IMR-90 (cell line): Measurements from ENCODE around the gene AGBL3. TPM values are rescaled to one million over a fixed set of nuclear protein-coding genes. Genes with fewer than 3 reads are reported as not detected.

Experiments used
- ATAC-seq: fragments of 200-7000 bp; cut with Tn5 transposase; 2 replicates; pipeline ENCODE4 v1.9.1; 2020; ENCODE audit warnings: low read depth, mild to moderate bottlenecking, moderate library complexity
- BruUV-seq: library from RNA; stranded (reverse); fragments of 400-500 nt; replicated peaks from 2 replicates; lab custom pipeline; 2021; lab: Mats Ljungman, UMichigan
- CTCF ChIA-PET: fragments of 300-600 bp; formaldehyde crosslinking; extraction: SDS; loops from one replicate; lab custom pipeline; 2021; ENCODE audit warnings: antibody characterized with exemption; lab: Yijun Ruan, JAX
- POLR2A ChIA-PET: fragments of 300-600 bp; sonication (Branson Sonifier 250); formaldehyde crosslinking; loops from one replicate; lab custom pipeline; 2022; ENCODE audit warnings: antibody characterized with exemption; ENCODE audit not compliant: unreplicated experiment; lab: Charles Lee
- DNase-seq: peaks from one replicate; pipeline ENCODE4 v3.0.0; 2013
- H2AFZ ChIP-seq: replicated peaks from 2 replicates; pipeline ENCODE3; 2013; ENCODE audit warnings: low read length, mild to moderate bottlenecking; ENCODE audit not compliant: poor library complexity
- H2AK5ac ChIP-seq: 2 replicates; pipeline ENCODE4 v1.6.1; 2013; ENCODE audit warnings: low read depth, low read length, inconsistent platforms
- H2AK9ac ChIP-seq: replicated peaks from 2 replicates; pipeline ENCODE3; 2013; ENCODE audit warnings: mild to moderate bottlenecking, low read depth, low read length, moderate library complexity; ENCODE audit not compliant: poor library complexity
- H2BK120ac ChIP-seq: 2 replicates; pipeline ENCODE4 v1.6.1; 2013; ENCODE audit warnings: low read depth, low read length, inconsistent platforms
- H2BK15ac ChIP-seq: 3 replicates; pipeline ENCODE4 v1.6.1; 2013; ENCODE audit warnings: low read depth, low read length, inconsistent platforms
- H2BK20ac ChIP-seq: 2 replicates; pipeline ENCODE4 v1.6.1; 2013; ENCODE audit warnings: low read depth, mild to moderate bottlenecking, inconsistent platforms, low read length, moderate library complexity
- H2BK5ac ChIP-seq: 2 replicates; pipeline ENCODE4 v1.6.1; 2013; ENCODE audit warnings: mild to moderate bottlenecking, low read depth, low read length, inconsistent platforms; ENCODE audit not compliant: poor library complexity, severe bottlenecking
- H3K14ac ChIP-seq: replicated peaks from 2 replicates; pipeline ENCODE4 v1.6.1; 2013; ENCODE audit warnings: low read depth, low read length, inconsistent platforms
- H3K18ac ChIP-seq: 2 replicates; pipeline ENCODE4 v1.6.1; 2013; ENCODE audit warnings: low read depth, low read length, control low read depth
- H3K23ac ChIP-seq: 2 replicates; pipeline ENCODE4 v1.6.1; 2013; ENCODE audit warnings: low read depth, low read length, inconsistent platforms
- H3K27ac ChIP-seq: 2 replicates; pipeline ENCODE4 v1.5.1; 2013; ENCODE audit warnings: mild to moderate bottlenecking, control low read depth, low read length; ENCODE audit not compliant: insufficient read depth
- H3K27me3 ChIP-seq: 2 replicates; pipeline ENCODE4 v1.6.1; 2013; ENCODE audit warnings: low read length; ENCODE audit not compliant: control insufficient read depth, insufficient read depth
- H3K36me3 ChIP-seq: 2 replicates; pipeline ENCODE4 v1.6.1; 2013; ENCODE audit warnings: low read length, mixed read lengths; ENCODE audit not compliant: control insufficient read depth, insufficient read depth
- H3K4ac ChIP-seq: 2 replicates; pipeline ENCODE4 v1.6.1; 2013; ENCODE audit warnings: low read depth, low read length, inconsistent platforms
- H3K4me1 ChIP-seq: 2 replicates; pipeline ENCODE4 v1.6.1; 2013; ENCODE audit warnings: low read length, mixed read lengths; ENCODE audit not compliant: control insufficient read depth, insufficient read depth
- H3K4me2 ChIP-seq: 2 replicates; pipeline ENCODE4 v1.6.1; 2013; ENCODE audit warnings: low read depth, mild to moderate bottlenecking, control low read depth, low read length, moderate library complexity
- H3K4me3 ChIP-seq: 2 replicates; pipeline ENCODE4 v1.5.1; 2013; ENCODE audit warnings: low read depth, mild to moderate bottlenecking, control low read depth, low read length, moderate library complexity; ENCODE audit not compliant: insufficient read depth
- H3K56ac ChIP-seq: 2 replicates; pipeline ENCODE4 v1.6.1; 2013; ENCODE audit warnings: low read length, inconsistent platforms; ENCODE audit not compliant: insufficient read depth; ENCODE audit errors: extremely low read depth
- H3K79me1 ChIP-seq, 2 experiments: 2 replicates each; pipeline ENCODE4 v1.6.1; 2013; ENCODE audit warnings: low read length in 2 of 2, inconsistent platforms in 1 of 2, low read depth in 1 of 2
- H3K9ac ChIP-seq: 2 replicates; pipeline ENCODE4 v1.6.1; 2013; ENCODE audit warnings: low read depth, low read length, control low read depth
- H3K9me1 ChIP-seq: 2 replicates; pipeline ENCODE4 v1.6.1; 2013; ENCODE audit warnings: low read length, inconsistent platforms; ENCODE audit not compliant: insufficient read depth
- H3K9me3 ChIP-seq: 2 replicates; pipeline ENCODE4 v1.6.1; 2013; ENCODE audit warnings: low read length; ENCODE audit not compliant: control insufficient read depth, insufficient read depth
- H4K20me1 ChIP-seq: 2 replicates; pipeline ENCODE4 v1.6.1; 2013; ENCODE audit warnings: low read length, inconsistent platforms; ENCODE audit not compliant: insufficient read depth
- H4K5ac ChIP-seq: 2 replicates; pipeline ENCODE4 v1.6.1; 2013; ENCODE audit warnings: mild to moderate bottlenecking, low read depth, low read length, control low read depth
- H4K8ac ChIP-seq, 2 experiments: 2 replicates each; pipeline ENCODE4 v1.6.1; 2013; ENCODE audit warnings: low read depth in 2 of 2, low read length in 2 of 2, control low read depth in 1 of 2, inconsistent platforms in 1 of 2
- H4K91ac ChIP-seq: 2 replicates; pipeline ENCODE4 v1.6.1; 2013; ENCODE audit warnings: low read depth, low read length, inconsistent platforms; ENCODE audit not compliant: insufficient read depth
- BHLHE40 ChIP-seq: fragments of 150-350 bp; IDR thresholded peaks from 2 replicates; pipeline ENCODE4 v1.6.1; 2016; ENCODE audit warnings: mild to moderate bottlenecking, low read depth, low read length
- CEBPB ChIP-seq: IDR thresholded peaks from 2 replicates; pipeline ENCODE4 v1.6.1; 2012; ENCODE audit warnings: low read depth, low read length, improper control_type of control experiment
- CHD1 ChIP-seq: IDR thresholded peaks from 2 replicates; pipeline ENCODE4 v1.6.1; 2012; ENCODE audit warnings: low read depth, low read length, improper control_type of control experiment
- CTCF ChIP-seq: conservative IDR thresholded peaks from 2 replicates; pipeline ENCODE4 v1.5.1; 2012; ENCODE audit warnings: mild to moderate bottlenecking, low read depth, low read length, improper control_type of control experiment
- ELK1 ChIP-seq: fragments of 150-350 bp; IDR thresholded peaks from 2 replicates; pipeline ENCODE4 v1.6.1; 2016; ENCODE audit warnings: low read depth, mild to moderate bottlenecking, low read length, moderate library complexity, borderline replicate concordance
- FOS ChIP-seq: fragments of 150-350 bp; IDR thresholded peaks from 2 replicates; pipeline ENCODE4 v1.6.1; 2016; ENCODE audit warnings: low read depth, low read length
- MAFK ChIP-seq: IDR thresholded peaks from 2 replicates; pipeline ENCODE4 v1.6.1; 2012; ENCODE audit warnings: low read depth, low read length, improper control_type of control experiment
- MAZ ChIP-seq: IDR thresholded peaks from 2 replicates; pipeline ENCODE4 v1.6.1; 2012; ENCODE audit warnings: low read depth, mild to moderate bottlenecking, low read length, improper control_type of control experiment, moderate library complexity, borderline replicate concordance
- MXI1 ChIP-seq: IDR thresholded peaks from 2 replicates; pipeline ENCODE4 v1.6.1; 2012; ENCODE audit warnings: low read depth, mild to moderate bottlenecking, low read length, moderate library complexity, borderline replicate concordance
- NFE2L2 ChIP-seq: fragments of 150-350 bp; IDR thresholded peaks from 2 replicates; pipeline ENCODE4 v1.6.1; 2016; ENCODE audit warnings: low read depth, mild to moderate bottlenecking, low read length
- POLR2A ChIP-seq: IDR thresholded peaks from 2 replicates; pipeline ENCODE4 v1.6.1; 2012; ENCODE audit warnings: mild to moderate bottlenecking, low read depth, low read length
- RAD21 ChIP-seq: IDR thresholded peaks from 2 replicates; pipeline ENCODE4 v1.6.1; 2012; ENCODE audit warnings: low read length, improper control_type of control experiment
- RCOR1 ChIP-seq: IDR thresholded peaks from 2 replicates; pipeline ENCODE4 v1.6.1; 2012; ENCODE audit warnings: mild to moderate bottlenecking, low read length, improper control_type of control experiment; ENCODE audit not compliant: insufficient replicate concordance
- RFX5 ChIP-seq: IDR thresholded peaks from 2 replicates; pipeline ENCODE4 v1.8.0; 2012; ENCODE audit warnings: low read depth, mild to moderate bottlenecking, low read length, moderate library complexity
- SMC3 ChIP-seq: fragments of 150-350 bp; IDR thresholded peaks from 2 replicates; pipeline ENCODE4 v1.6.1; 2016; ENCODE audit warnings: low read depth, mild to moderate bottlenecking, antibody characterized with exemption, low read length, moderate library complexity
- USF2 ChIP-seq: fragments of 150-350 bp; IDR thresholded peaks from 2 replicates; pipeline ENCODE4 v1.6.1; 2017; ENCODE audit warnings: mild to moderate bottlenecking, antibody characterized with exemption, low read length, low read depth
- WGBS, 2 experiments: methylation state at CpG; one replicate each; pipeline versions ENCODE4 v1.1.5 to v1.1.7; 2013; ENCODE audit warnings: missing lambda C conversion rate in 2 of 2; ENCODE audit not compliant: insufficient read length in 1 of 2; ENCODE audit errors: extremely low coverage in 2 of 2; 5-methylcytosine and 5-hydroxymethylcytosine counted together
- dilution Hi-C: fragments of 300-500 bp; cut with HindIII; formaldehyde crosslinking; loops from one replicate; pipeline ENCODE4 v1.14.3; 2018; ENCODE audit warnings: low sequenced_read_pairs; ENCODE audit not compliant: unreplicated experiment
- in situ Hi-C: fragments of 300-500 bp; cut with MboI; formaldehyde crosslinking; loops from 3 replicates; pipeline ENCODE4 v1.14.3; 2019; ENCODE audit warnings: low sequenced_read_pairs, inconsistent platforms, mixed read lengths
- intact Hi-C: fragments of 100-400 bp; cut with micrococcal nuclease; formaldehyde crosslinking; loops from 2 replicates; pipeline ENCODE4 v1.10.0; 2022
- polyA plus RNA-seq, 3 experiments: library from polyadenylated mRNA; depleted of rRNA; stranded (reverse); fragments of >200 nt; gene quantifications; 2 replicates each; pipeline ENCODE4 v1.2.3, GENCODE V29; 2012; ENCODE audit warnings: low replicate concordance in 1 of 3
- total RNA-seq: library from RNA; depleted of rRNA; stranded (reverse); fragments of >200 nt; gene quantifications from 2 replicates; pipeline ENCODE4 v1.2.3, GENCODE V29; 2012

The AGBL3 gene
- total and polyA plus RNA-seq, 2 of the 4 experiments (the other 2 are of a cell fraction) = 0.18 to 0.65 TPM

- intact Hi-C loops = no loop called here
- Histone ChIP-seq H3K36me3 (peaks cover 42% of the 10 kb centered on the region), H4K5ac (no peak overlapping the region), H4K20me1 (0 out of 2 replicates have a peak, but pooled peaks cover 4% of the 10 kb centered on the region), H2BK5ac (no peak overlapping the region), H2AFZ (no peak overlapping the region), H3K27ac (no peak overlapping the region), H2BK15ac (no peak overlapping the region), H3K9me1 (peaks cover 20% of the 10 kb centered on the region), H3K9ac (no peak overlapping the region), H3K4me2 (no peak overlapping the region), H2BK120ac (no peak overlapping the region), H3K4me3 (no peak overlapping the region), H3K18ac (no peak overlapping the region), H3K79me1 (peaks cover 30 to 55% of the 10 kb centered on the region in 2 experiments), H3K4ac (no peak overlapping the region), H4K8ac (no peak overlapping the region), H3K9me3 (no peaks in the 10 kb centered on the region), H3K23ac (no peak overlapping the region), H2AK5ac (no peak overlapping the region), H3K14ac (no peak overlapping the region), H3K56ac (no peak overlapping the region), H2AK9ac (no peak overlapping the region), H3K4me1 (peaks cover 12% of the 10 kb centered on the region), H2BK20ac (no peak overlapping the region), H4K91ac (no peak overlapping the region), H3K27me3 (no peaks in the 10 kb centered on the region)
- in situ Hi-C loops = loop anchor here (10.0 kb wide), 2 partner anchors 182 to 482 kb away; partner anchors contain the start of gene AGBL3
- BruUV-seq = no TSS peak
- ChIA-PET CTCF (no interaction called here), POLR2A (no interaction called here)
- TF ChIP-seq MXI1 (no peak), RCOR1 (no peak), SMC3 (no peak), BHLHE40 (no peak), MAZ (no peak), CTCF (no peak), CHD1 (no peak), CEBPB (no peak), ELK1 (no peak), USF2 (no peak), RAD21 (no peak), FOS (no peak), POLR2A (no peak), NFE2L2 (no peak), RFX5 (no peak), MAFK (no peak)
- dilution Hi-C loops = no loop called here
- DNase-seq (no peak), ATAC-seq (no peak)
- 98% methylated on average over 8 of the region's 18 CpGs; no CpG with 5 or more reads in 1 of the 2 experiments for WGBS, 2 experiments
Observed at GRCh38 chr7:135166338-135166990, 180.2 kb downstream of the AGBL3 start.
